22Rv1 (cell line): Measurements from ENCODE around the gene PTPDC1.

Experiments
- ZFX ChIP-seq: fragments of 450-650 bp; IDR thresholded peaks from 2 replicates; pipeline ENCODE4 v1.6.1; 2017; ENCODE audit warnings: antibody characterized with exemption, borderline replicate concordance
- TF ChIP-seq, protein P1 (sequence below): fragments of 450-650 bp; IDR thresholded peaks from 2 replicates; pipeline ENCODE4 v1.5.1; 2017; ENCODE audit warnings: mild to moderate bottlenecking

DNA sequence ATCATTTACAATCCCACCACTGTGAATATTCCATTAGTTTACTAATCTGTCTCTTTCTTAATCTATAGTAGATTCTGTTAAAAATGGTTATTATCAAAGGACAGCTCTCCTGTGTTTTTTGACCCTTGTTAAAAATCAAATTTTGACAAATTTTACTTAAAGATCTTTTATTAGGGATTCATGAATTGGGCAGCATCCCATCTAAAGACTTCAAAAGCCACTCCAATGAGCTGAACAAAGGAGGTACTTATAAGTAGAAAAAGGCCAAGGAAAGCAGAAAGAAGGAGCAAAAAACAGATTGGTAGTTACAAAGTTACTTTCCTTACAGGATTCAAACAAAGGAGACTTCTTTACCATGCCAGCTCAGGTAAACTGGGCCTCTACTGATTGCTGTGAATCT, 44.5 kb upstream of the PTPDC1 start:
- TF ChIP-seq, protein P1, sequence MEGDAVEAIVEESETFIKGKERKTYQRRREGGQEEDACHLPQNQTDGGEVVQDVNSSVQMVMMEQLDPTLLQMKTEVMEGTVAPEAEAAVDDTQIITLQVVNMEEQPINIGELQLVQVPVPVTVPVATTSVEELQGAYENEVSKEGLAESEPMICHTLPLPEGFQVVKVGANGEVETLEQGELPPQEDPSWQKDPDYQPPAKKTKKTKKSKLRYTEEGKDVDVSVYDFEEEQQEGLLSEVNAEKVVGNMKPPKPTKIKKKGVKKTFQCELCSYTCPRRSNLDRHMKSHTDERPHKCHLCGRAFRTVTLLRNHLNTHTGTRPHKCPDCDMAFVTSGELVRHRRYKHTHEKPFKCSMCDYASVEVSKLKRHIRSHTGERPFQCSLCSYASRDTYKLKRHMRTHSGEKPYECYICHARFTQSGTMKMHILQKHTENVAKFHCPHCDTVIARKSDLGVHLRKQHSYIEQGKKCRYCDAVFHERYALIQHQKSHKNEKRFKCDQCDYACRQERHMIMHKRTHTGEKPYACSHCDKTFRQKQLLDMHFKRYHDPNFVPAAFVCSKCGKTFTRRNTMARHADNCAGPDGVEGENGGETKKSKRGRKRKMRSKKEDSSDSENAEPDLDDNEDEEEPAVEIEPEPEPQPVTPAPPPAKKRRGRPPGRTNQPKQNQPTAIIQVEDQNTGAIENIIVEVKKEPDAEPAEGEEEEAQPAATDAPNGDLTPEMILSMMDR, result no peak
- no peak for TF ChIP-seq ZFX
